GM23338 (cell line): ENCODE measurements around the gene HACD3. TPM values are rescaled to one million over a fixed set of nuclear protein-coding genes. Genes with fewer than 3 reads are reported as not detected.

Experiments used
- ATAC-seq: fragments of 200-7000 bp; cut with Tn5 transposase; 3 replicates; pipeline ENCODE4 v1.9.1; 2020
- DNase-seq: peaks from one replicate; pipeline ENCODE4 v3.0.0-alpha.2; 2015; ENCODE audit warnings: low spot score
- H2AFZ ChIP-seq: fragments of 200-600 bp; sonication (generic); 2 replicates; pipeline ENCODE4 v1.8.0; 2016; ENCODE audit warnings: antibody characterized with exemption, mild to moderate bottlenecking, moderate library complexity
- H3F3A ChIP-seq: fragments of 200-600 bp; sonication (generic); replicated peaks from 2 replicates; pipeline ENCODE4 v1.8.0; 2017; ENCODE audit warnings: antibody characterized with exemption, mixed run types, low read depth
- H3K27ac ChIP-seq: fragments of 200-600 bp; sonication (generic); 2 replicates; pipeline ENCODE4 v1.6.1; 2016; ENCODE audit warnings: low read depth
- H3K27me3 ChIP-seq: fragments of 200-600 bp; sonication (generic); 2 replicates; pipeline ENCODE4 v1.8.0; 2016; ENCODE audit warnings: mild to moderate bottlenecking, mixed run types, moderate library complexity; ENCODE audit not compliant: insufficient read depth
- H3K36me3 ChIP-seq: fragments of 200-600 bp; sonication (generic); 2 replicates; pipeline ENCODE4 v1.8.0; 2016; ENCODE audit warnings: mild to moderate bottlenecking; ENCODE audit not compliant: insufficient read depth
- H3K4me1 ChIP-seq: fragments of 200-600 bp; sonication (generic); 2 replicates; pipeline ENCODE4 v1.8.0; 2016; ENCODE audit warnings: mild to moderate bottlenecking, moderate library complexity; ENCODE audit not compliant: insufficient read depth
- H3K4me2 ChIP-seq: fragments of 200-600 bp; sonication (generic); 2 replicates; pipeline ENCODE4 v1.7.1; 2017; ENCODE audit warnings: mixed run types
- H3K4me3 ChIP-seq: fragments of 200-600 bp; sonication (generic); 2 replicates; pipeline ENCODE4 v1.6.1; 2016; ENCODE audit warnings: mixed run types
- H3K79me2 ChIP-seq: fragments of 200-600 bp; sonication (generic); replicated peaks from 2 replicates; pipeline ENCODE4 v1.8.0; 2017; ENCODE audit warnings: mild to moderate bottlenecking; ENCODE audit not compliant: insufficient read depth
- H3K9me2 ChIP-seq: fragments of 200-600 bp; sonication (generic); 2 replicates; pipeline ENCODE4 v1.8.0; 2017; ENCODE audit not compliant: insufficient read depth
- H4K20me1 ChIP-seq: fragments of 200-600 bp; sonication (generic); replicated peaks from 2 replicates; pipeline ENCODE4 v1.8.0; 2017; ENCODE audit warnings: mild to moderate bottlenecking; ENCODE audit not compliant: insufficient read depth
- H3K27ac Mint-ChIP-seq: 2 replicates; pipeline ENCODE4 v1.8.0; 2020; ENCODE audit warnings: inconsistent platforms, mild to moderate bottlenecking, moderate library complexity, mixed read lengths
- H3K27me3 Mint-ChIP-seq: 3 replicates; pipeline ENCODE4 v1.8.0; 2022; ENCODE audit warnings: low read depth, mild to moderate bottlenecking, moderate library complexity, mixed read lengths, inconsistent platforms; ENCODE audit not compliant: insufficient read depth, poor library complexity
- H3K36me3 Mint-ChIP-seq: 3 replicates; pipeline ENCODE4 v1.8.0; 2021; ENCODE audit warnings: low read depth, mild to moderate bottlenecking, inconsistent platforms, moderate library complexity, mixed read lengths
- H3K4me1 Mint-ChIP-seq: 3 replicates; pipeline ENCODE4 v1.8.0; 2020; ENCODE audit warnings: mild to moderate bottlenecking, inconsistent platforms, mixed read lengths
- H3K4me3 Mint-ChIP-seq: 3 replicates; pipeline ENCODE4 v1.8.0; 2021; ENCODE audit warnings: moderate library complexity, mild to moderate bottlenecking, inconsistent platforms, mixed read lengths
- H3K9me3 Mint-ChIP-seq: 3 replicates; pipeline ENCODE4 v1.8.0; 2020; ENCODE audit warnings: moderate library complexity, mild to moderate bottlenecking, inconsistent platforms, mixed read lengths
- CREB1 ChIP-seq: fragments of 250-450 bp; sonication (Bioruptor Pico); IDR thresholded peaks from 2 replicates; pipeline ENCODE4 v1.5.0; 2020; ENCODE audit warnings: low read depth, mild to moderate bottlenecking, moderate library complexity
- CTCF ChIP-seq, 2 experiments: fragments of 200-600 bp in 1 of 2; sonication (generic) in 1 of 2; conservative IDR thresholded peaks; 2 replicates each; pipeline versions ENCODE4 v1.5.1 to v1.6.1; 2016 to 2017; ENCODE audit warnings: antibody characterized with exemption in 2 of 2, low read depth in 2 of 2, mild to moderate bottlenecking in 2 of 2, moderate library complexity in 1 of 2
- ETS1 ChIP-seq: IDR thresholded peaks from 2 replicates; pipeline ENCODE4 v1.6.1; 2016; ENCODE audit warnings: antibody characterized with exemption
- EZH2 ChIP-seq: fragments of 200-600 bp; sonication (generic); IDR thresholded peaks from one replicate; pipeline ENCODE4 v1.8.0; 2017; ENCODE audit warnings: antibody characterized with exemption, mild to moderate bottlenecking, low read depth; ENCODE audit not compliant: unreplicated experiment
- JUNB ChIP-seq: IDR thresholded peaks from one replicate; pipeline ENCODE4 v1.6.1; 2016; ENCODE audit warnings: antibody characterized with exemption; ENCODE audit not compliant: unreplicated experiment
- NANOG ChIP-seq: IDR thresholded peaks from 2 replicates; pipeline ENCODE4 v1.6.1; 2016; ENCODE audit warnings: antibody characterized with exemption, borderline replicate concordance
- POLR2AphosphoS5 ChIP-seq: IDR thresholded peaks from 2 replicates; pipeline ENCODE4 v1.6.1; 2016; ENCODE audit warnings: antibody characterized with exemption, low read depth
- REST ChIP-seq: IDR thresholded peaks from one replicate; pipeline ENCODE4 v1.6.1; 2018; ENCODE audit warnings: antibody characterized with exemption; ENCODE audit not compliant: unreplicated experiment
- STAT1 ChIP-seq: IDR thresholded peaks from one replicate; pipeline ENCODE4 v1.6.1; 2016; ENCODE audit warnings: antibody characterized with exemption; ENCODE audit not compliant: unreplicated experiment
- ZNF114 ChIP-seq: fragments of 250-450 bp; sonication (Bioruptor Pico); IDR thresholded peaks from 2 replicates; pipeline ENCODE4 v1.5.0; 2020; ENCODE audit warnings: mild to moderate bottlenecking, moderate library complexity
- ZNF331 ChIP-seq: fragments of 250-450 bp; sonication (Bioruptor Pico); IDR thresholded peaks from 2 replicates; pipeline ENCODE4 v1.5.0; 2020; ENCODE audit warnings: low read depth, mild to moderate bottlenecking, moderate library complexity
- polyA plus RNA-seq: library from polyadenylated mRNA; unstranded; fragments of >200 nt; fragmentation: Nextera tagmentation; extraction: Ambion mirVana; gene quantifications from 2 replicates; pipeline ENCODE4 v1.2.1, GENCODE V29; 2016
- total RNA-seq: library from RNA; depleted of rRNA; stranded (reverse); fragments of >200 nt; shearing (Covaris generic); gene quantifications from 2 replicates; pipeline ENCODE4 v1.2.3, GENCODE V29; 2014

HACD3 gene
- total and polyA plus RNA-seq, 2 experiments from 2014 or later = 123 to 131 TPM

DNA sequence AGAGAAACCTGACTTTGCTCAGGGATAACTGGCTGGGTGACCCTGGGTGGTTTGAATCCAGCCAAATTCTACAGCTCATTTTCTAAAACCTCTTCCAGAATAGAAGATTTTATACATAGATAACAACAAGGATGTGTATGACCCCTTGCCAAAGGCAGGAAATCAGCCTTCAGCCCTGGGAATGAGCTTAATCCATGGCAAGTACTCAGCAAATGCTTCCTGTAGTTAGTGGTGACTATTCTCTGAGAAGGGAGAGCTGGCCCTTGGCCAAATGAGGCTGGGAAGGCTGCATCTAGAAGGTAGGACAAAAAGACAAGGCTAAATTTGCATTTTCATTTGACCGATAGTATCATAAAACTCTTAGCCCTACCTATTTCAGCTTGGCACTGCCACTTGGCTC, 4.6 kb upstream of the HACD3 start:
- Histone ChIP-seq H3K4me2 (no peak overlapping the region), H3K9me2 (no peaks in the 10 kb centered on the region), H3K4me1 (no peaks in the 10 kb centered on the region; the same call in 1 of the 2 replicates), H3K27ac (no peak overlapping the region), H3F3A (peaks cover 6% of the 10 kb centered on the region; the same call in 1 of the 2 replicates), H3K4me3 (no peak overlapping the region), H3K36me3 (no peaks in the 10 kb centered on the region), H3K79me2 (no peaks in the 10 kb centered on the region; the same call in 1 of the 2 replicates), H2AFZ (no peak overlapping the region), H3K27me3 (no peaks in the 10 kb centered on the region), H4K20me1 (no peaks in the 10 kb centered on the region)
- Mint-ChIP-seq H3K27me3 (peaks cover 9% of the 10 kb centered on the region), H3K4me3 (no peak overlapping the region), H3K27ac (no peak overlapping the region), H3K4me1 (peaks cover 17% of the 10 kb centered on the region), H3K36me3 (no peaks in the 10 kb centered on the region), H3K9me3 (no peaks in the 10 kb centered on the region; the same call in 2 of the 3 replicates)
- DNase-seq = no peak
- no peak for ATAC-seq
- TF ChIP-seq REST (no peak), ETS1 (no peak), POLR2AphosphoS5 (no peak), STAT1 (no peak), ZNF114 (no peak), CTCF (conservative IDR thresholded peaks at IDR 0.05; ENCODE audit: low read depth in 2 of 2) (no peak), EZH2 (no peak)

DNA sequence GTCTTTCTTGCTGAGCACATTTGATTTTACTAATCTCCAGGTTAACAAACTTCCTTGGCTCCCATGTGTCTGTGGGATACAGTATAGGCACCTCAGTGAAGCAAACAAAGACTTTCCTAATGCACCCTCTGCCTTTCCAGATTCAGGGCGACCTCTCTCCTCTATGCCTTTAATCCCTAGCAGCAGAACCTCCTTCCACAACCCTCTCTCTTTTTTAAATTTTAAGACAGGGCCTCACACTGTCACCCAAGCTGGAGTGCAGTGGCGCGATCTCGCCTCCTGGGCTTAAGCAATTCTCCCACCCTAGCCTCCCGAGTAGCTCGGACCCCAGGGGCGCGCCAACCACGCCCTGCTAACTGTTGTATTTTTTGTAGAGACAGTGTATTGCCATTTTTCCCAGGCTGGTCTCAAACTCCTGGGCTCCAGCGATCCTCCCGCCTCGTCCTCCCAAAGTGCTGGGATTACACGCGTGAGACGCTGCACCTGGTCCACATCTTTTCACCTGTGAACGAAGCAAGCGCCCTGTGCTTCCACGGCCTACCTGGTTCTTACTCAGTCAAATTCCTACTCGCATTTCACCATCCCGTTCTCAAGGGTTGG, 1.7 kb upstream of the HACD3 start:
- H3K79me2 ChIP-seq = peaks cover 25% of the 10 kb centered on the region
- 0 out of 2 replicates have a peak overlapping the region, but pooled peaks have one; percentile 39 for H2AFZ ChIP-seq
- H3K9me3 Mint-ChIP-seq = no peaks in the 10 kb centered on the region; the same call in 2 of the 3 replicates
- no peak overlapping the region for H3K4me3 Mint-ChIP-seq
- peaks cover 33% of the 10 kb centered on the region for H3K4me1 Mint-ChIP-seq
- H3K4me2 ChIP-seq = no peak overlapping the region
- no peak overlapping the region for H3K4me3 ChIP-seq
- peaks cover 21% of the 10 kb centered on the region for H4K20me1 ChIP-seq
- H3K27ac ChIP-seq = no peak overlapping the region
- no peak overlapping the region for H3K27ac Mint-ChIP-seq
- H3K9me2 ChIP-seq = no peaks in the 10 kb centered on the region
- ATAC-seq (peak; percentile 6; the same call in 1 of the 3 replicates), DNase-seq (peak; percentile 58)
- peaks cover 10% of the 10 kb centered on the region for H3K27me3 Mint-ChIP-seq
- H3K36me3 Mint-ChIP-seq = no peaks in the 10 kb centered on the region
- H3F3A ChIP-seq = peaks cover 12% of the 10 kb centered on the region
- H3K4me1 ChIP-seq = peaks cover 24% of the 10 kb centered on the region
- H3K27me3 ChIP-seq = no peaks in the 10 kb centered on the region
- no peaks in the 10 kb centered on the region for H3K36me3 ChIP-seq
- TF ChIP-seq REST = no peak
- TF ChIP-seq CREB1 (CRISPR knock-in tag) = no peak
- no peak for TF ChIP-seq NANOG
- no peak for TF ChIP-seq EZH2
- no peak for TF ChIP-seq ETS1
- TF ChIP-seq POLR2AphosphoS5 = no peak
- no peak for TF ChIP-seq JUNB
- TF ChIP-seq ZNF331 (CRISPR knock-in tag) = no peak
